NCI-H2196 treated with DMSO at 0.1 percent for 48 hours (cell line): ENCODE data around the gene GIMAP7.
"Not testable (repeated sequence)": the region's sequence is repeated elsewhere in the genome, so short reads cannot be mapped to it uniquely, and the experiment has no call there.

Experiments
- DNase-seq: peaks from one replicate; lab custom pipeline; 2025; ENCODE audit not compliant: unreplicated experiment; lab: John Stamatoyannopoulos, UW

The GIMAP7 gene

GRCh38 chr7:150514748-150515222 is at the start of gene GIMAP7:
Gene GIMAP7, plus strand, starts transcription at chr7:150514872. Its CDS starts 5,103 bp downstream, at chr7:150519975.
- DNase-seq: no peak

DNA sequence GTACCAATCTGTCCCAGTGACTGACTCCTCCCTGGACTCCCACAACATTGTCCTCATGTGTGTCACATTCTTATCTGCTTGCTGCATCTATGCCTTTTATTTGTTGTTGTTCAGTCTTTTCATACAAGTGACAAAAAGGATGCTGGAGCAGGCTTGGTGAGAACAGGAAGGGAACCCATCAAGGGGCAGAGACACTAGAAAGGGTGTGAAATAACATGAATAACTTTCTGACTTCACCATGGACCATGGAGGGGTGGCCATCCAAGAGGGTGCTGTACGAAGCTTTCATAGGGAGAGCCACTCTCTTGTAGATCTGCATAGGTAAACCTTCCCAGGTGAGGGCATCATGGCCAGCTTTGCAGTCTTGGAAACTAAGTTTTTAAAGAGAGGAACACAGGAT is 49.7 kb upstream of the GIMAP7 start:
- no peak for DNase-seq

DNA sequence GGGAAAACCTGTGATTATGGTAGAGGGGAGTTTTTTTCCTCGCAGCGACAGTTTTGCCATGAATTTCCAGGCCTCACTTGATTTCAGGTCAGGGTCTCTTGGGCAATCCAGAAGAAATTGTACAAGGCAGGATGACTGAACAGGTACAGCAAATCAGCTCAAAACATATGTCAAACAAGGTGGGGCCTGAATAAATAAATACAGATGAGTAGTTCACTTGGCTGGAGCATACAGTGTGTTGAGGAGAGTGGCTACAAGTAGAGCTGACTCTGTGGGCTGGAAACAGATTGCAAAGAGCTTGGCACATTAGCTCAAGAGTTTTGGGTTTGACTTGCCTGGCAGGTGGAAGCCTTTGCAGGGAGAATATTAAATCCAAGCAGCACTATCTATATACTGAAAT is 49.3 kb upstream of the GIMAP7 start:
- DNase-seq: no peak

DNA sequence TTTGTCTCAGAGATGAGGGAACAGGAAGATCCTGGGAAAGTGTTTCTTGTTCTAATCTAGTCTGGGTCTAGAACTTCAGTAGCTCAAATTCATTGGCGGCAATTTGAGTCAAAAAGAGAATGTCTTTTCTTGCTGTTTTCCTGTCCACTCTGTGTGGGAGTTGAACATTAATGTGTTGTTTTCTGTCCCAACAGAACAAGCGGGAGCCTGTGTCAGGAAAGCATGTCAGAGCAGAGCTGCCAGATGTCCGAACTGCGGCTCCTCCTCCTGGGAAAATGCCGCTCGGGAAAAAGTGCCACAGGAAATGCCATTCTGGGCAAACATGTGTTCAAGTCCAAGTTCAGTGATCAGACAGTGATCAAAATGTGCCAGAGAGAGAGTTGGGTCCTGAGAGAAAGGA is 48.2 kb upstream of the GIMAP7 start:
- no peak for DNase-seq

DNA sequence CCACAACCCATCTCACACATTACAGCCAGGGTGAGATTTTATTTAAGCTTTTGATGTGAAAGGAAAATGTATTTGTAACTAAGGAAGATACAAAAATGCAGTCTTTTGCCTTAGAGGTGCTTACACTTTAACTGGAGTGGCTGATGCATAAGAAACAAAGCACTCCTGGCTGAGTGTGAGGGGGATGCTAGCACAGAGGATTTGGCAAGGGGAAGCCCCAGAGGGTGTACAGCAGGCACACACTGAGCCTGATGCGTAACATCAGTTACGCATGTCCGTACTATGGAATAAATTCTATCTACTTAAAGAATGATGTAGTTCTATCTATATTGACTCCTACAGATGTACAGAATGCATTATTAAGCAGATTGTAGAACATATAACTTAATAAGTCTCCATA is 46.4 kb upstream of the GIMAP7 start:
- DNase-seq: no peak

- DNase-seq: no peak
Observed at GRCh38 chr7:150471886-150472285, 42.8 kb upstream of the GIMAP7 start.

- no peak for DNase-seq
Observed at GRCh38 chr7:150473902-150474301, 40.8 kb upstream of the GIMAP7 start.

- no peak for DNase-seq
Observed at GRCh38 chr7:150476285-150476684, 38.4 kb upstream of the GIMAP7 start.

GRCh38 chr7:150476819-150477631 is 37.6 kb upstream of the GIMAP7 start:
- DNase-seq: no peak

GRCh38 chr7:150479023-150479716 is 35.5 kb upstream of the GIMAP7 start:
- DNase-seq: no peak

DNA sequence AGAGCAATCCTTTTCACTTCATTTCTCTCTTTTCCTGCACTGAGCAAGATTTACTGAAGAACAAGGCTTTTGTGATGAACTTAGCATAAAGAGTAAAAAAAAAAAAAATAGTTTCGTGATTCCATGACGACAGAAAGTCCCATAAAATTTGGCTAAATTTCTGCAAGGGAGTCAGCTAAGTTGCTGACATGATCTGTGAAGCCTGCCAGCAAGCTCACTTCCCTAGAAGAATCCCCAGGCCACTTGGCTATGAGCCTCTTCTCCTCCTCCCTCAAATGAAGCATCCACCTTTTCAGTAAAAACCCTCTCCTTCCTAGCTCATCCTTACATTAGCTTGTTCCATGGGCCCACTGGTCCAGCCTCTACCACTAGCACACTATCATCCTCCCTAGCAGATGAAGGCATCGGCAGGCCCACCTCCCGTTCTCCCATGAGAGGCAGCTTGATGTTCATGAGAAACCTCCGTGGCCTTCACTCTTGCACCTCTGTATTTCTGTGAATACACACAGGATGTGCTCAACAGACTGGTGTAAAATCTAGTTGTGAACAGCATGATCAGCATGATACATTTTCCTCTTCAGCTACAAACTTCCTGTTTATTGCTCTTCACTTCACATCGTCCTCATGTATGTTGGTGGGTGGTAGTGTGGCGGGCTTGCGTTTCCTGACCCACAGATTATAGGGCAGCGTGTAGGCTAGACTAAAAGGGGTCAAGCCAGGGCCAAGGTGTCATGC is 33.3 kb upstream of the GIMAP7 start:
- DNase-seq: no peak

DNA sequence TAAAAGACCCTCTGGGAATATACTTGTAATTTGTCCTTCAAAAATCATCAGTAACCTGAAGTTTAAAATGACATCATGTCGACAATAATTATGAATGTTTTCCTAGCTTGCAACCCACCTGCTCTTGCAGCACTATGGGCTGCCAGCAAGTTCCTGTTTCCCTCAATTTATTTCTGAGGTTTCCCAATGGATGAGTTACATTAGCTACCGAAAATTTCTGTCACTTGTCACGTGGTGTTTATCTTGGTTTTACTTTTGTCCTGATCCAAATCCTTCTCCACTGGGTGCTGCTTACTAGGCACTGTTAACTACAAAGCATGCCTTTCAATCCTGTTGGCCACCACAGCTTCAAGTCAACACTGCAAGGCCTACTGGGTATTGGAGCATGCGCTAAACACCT is 32.8 kb upstream of the GIMAP7 start:
- no peak for DNase-seq

DNA sequence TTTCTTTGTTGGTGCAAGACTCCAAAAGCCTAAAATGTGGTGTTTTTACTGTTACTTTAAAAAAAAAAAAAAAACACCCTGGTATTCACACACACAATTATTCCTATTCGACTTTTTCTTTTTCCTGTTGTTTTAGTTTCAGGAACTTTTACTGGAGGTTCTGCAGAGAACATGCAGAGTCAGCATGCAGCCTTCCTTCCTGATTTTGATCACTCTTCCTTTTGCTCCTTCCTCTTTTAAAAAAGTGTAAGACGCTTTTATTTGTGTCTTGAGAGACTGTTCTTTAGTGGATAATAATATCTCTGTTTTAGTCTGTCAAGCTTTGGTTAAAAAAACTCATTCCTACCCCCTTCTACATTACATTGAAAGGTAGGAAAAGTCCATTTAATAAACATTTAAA is 31.2 kb upstream of the GIMAP7 start:
- DNase-seq: not testable (repeated sequence)

GRCh38 chr7:150484071-150484470 is 30.6 kb upstream of the GIMAP7 start:
- DNase-seq: not testable (repeated sequence)

- no peak for DNase-seq
Observed at GRCh38 chr7:150487625-150488024, 27.0 kb upstream of the GIMAP7 start.

DNA sequence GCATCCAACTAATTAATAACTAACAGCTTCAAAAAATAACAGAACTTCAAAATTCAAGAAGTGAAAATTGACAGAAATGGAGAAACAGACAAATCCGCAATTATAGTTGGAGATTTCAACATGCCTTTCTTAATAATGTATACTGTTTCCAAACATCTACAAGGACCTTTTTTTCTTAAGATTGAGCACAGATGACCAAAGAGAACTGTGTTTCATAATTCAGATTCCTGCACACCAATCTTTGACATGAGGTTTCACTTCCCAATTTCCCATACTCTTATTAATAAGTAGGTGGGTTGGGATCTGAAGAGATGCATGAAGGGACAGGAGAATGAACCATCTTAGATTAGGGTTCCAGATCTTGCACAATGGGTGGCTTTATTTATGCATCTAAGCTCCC is 24.9 kb upstream of the GIMAP7 start:
- no peak for DNase-seq

- not testable (repeated sequence) for DNase-seq
Observed at GRCh38 chr7:150493442-150493841, 21.2 kb upstream of the GIMAP7 start.

- DNase-seq: no peak
Observed at GRCh38 chr7:150502519-150502918, 12.2 kb upstream of the GIMAP7 start.

GRCh38 chr7:150503155-150503554 is 11.5 kb upstream of the GIMAP7 start:
- no peak for DNase-seq

GRCh38 chr7:150503581-150503980 is 11.1 kb upstream of the GIMAP7 start:
- no peak for DNase-seq

DNA sequence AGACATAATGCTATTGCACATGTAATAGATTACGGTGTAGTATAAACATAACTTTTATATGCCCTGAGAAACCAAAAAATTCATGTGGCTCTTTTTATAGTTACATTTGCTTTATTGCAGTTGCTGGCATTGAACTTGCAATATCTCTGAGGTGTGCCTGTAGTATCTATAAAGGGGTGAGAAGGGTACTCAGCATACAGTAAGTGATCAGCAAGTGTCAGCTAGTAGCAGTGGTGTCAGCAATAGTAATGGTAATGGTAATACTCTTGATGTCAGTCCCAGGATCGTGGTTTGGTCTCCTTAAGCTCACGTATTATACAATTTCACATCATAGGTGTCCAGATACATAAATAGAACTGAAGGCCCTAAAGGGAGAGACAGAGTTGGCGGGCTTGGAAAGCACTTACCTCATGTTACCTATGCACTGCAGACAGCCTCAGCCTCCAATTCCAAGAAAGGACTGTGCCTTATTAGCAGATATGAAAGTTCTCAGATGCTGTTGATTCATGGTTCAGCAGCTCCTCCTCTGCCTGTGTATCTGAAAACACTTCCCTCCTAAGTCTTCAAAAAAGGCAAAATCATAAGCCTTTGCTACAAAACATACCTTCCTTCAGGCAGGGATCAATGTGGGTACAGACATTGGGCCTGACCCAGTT is 6.6 kb upstream of the GIMAP7 start:
- no peak for DNase-seq
